GM12878 (cell line): ENCODE results near the gene GRIA4. TPM values are rescaled to one million over a fixed set of nuclear protein-coding genes. Genes with fewer than 3 reads are reported as not detected.

Source experiments
- ATAC-seq: fragments of 200-7000 bp; cut with Tn5 transposase; 3 replicates; pipeline ENCODE4 v1.9.1; 2020; ENCODE audit warnings: mild to moderate bottlenecking, moderate library complexity
- BruUV-seq: library from RNA; stranded (reverse); fragments of 400-500 nt; replicated peaks from 2 replicates; lab custom pipeline; 2021; lab: Mats Ljungman, UMichigan
- CTCF ChIA-PET: fragments of 300-600 bp; sonication (Branson Sonifier 250); formaldehyde crosslinking; extraction: SDS; loops from one replicate; lab custom pipeline; 2021; ENCODE audit warnings: inconsistent platforms; lab: Yijun Ruan, JAX
- POLR2A ChIA-PET: fragments of 350-600 bp; formaldehyde crosslinking; extraction: SDS; loops from one replicate; lab custom pipeline; 2021; ENCODE audit warnings: inconsistent platforms; lab: Charles Lee
- RAD21 ChIA-PET: fragments of 300-600 bp; sonication (Branson Sonifier 250); formaldehyde crosslinking; loops from one replicate; lab custom pipeline; 2023; ENCODE audit warnings: antibody characterized with exemption; ENCODE audit not compliant: unreplicated experiment; lab: Charles Lee
- SMC1A ChIA-PET: fragments of 300-600 bp; sonication (Branson Sonifier 250); formaldehyde crosslinking; loops from one replicate; lab custom pipeline; 2023; ENCODE audit not compliant: unreplicated experiment, uncharacterized antibody; lab: Charles Lee
- DNase-seq: peaks from one replicate; pipeline ENCODE4 v3.0.0-alpha.2; 2011; ENCODE audit warnings: low read depth, low spot score
- FAIRE-seq: peaks from 3 replicates; lab custom pipeline; 2011; peaks lifted over from hg19 to GRCh38; lab: Jason Lieb, UNC
- H2AFZ ChIP-seq: 2 replicates; pipeline ENCODE4 v1.6.0; 2011; ENCODE audit warnings: low read depth, low read length, control low read depth; ENCODE audit not compliant: control insufficient read depth
- H3K27ac ChIP-seq: 2 replicates; pipeline ENCODE4 v1.5.1; 2011; ENCODE audit warnings: control low read depth; ENCODE audit not compliant: control insufficient read depth, insufficient read depth
- H3K27me3 ChIP-seq, 2 experiments: replicated peaks in 1 of 2; 2 replicates each; pipeline versions ENCODE4 v1.6.0 to v1.6.1; 2011; ENCODE audit warnings: low read length in 1 of 2; ENCODE audit not compliant: control insufficient read depth in 2 of 2, insufficient read depth in 2 of 2
- H3K36me3 ChIP-seq, 2 experiments: 2 replicates each; pipeline ENCODE4 v1.5.1; 2011; ENCODE audit warnings: low read length in 1 of 2; ENCODE audit not compliant: control insufficient read depth in 2 of 2, insufficient read depth in 2 of 2
- H3K4me1 ChIP-seq: 2 replicates; pipeline ENCODE4 v1.6.1; 2011; ENCODE audit warnings: mild to moderate bottlenecking, low read length, moderate library complexity, mixed read lengths; ENCODE audit not compliant: control insufficient read depth, insufficient read depth
- H3K4me2 ChIP-seq: 2 replicates; pipeline ENCODE4 v1.6.0; 2011; ENCODE audit warnings: control low read depth; ENCODE audit not compliant: control insufficient read depth, insufficient read depth
- H3K4me3 ChIP-seq: fragments of 200-600 bp; sonication (generic); 2 replicates; pipeline ENCODE4 v1.5.1; 2016
- H3K79me2 ChIP-seq: 2 replicates; pipeline ENCODE4 v1.6.0; 2011; ENCODE audit warnings: low read length; ENCODE audit not compliant: control insufficient read depth, insufficient read depth
- H3K9ac ChIP-seq: 2 replicates; pipeline ENCODE4 v1.8.0; 2011; ENCODE audit warnings: low read length, control low read depth, mixed read lengths; ENCODE audit not compliant: control insufficient read depth, insufficient read depth
- H3K9me3 ChIP-seq: replicated peaks from 3 replicates; pipeline ENCODE4 v1.5.1; 2011; ENCODE audit warnings: mild to moderate bottlenecking, low read length; ENCODE audit not compliant: control insufficient read depth, insufficient read depth
- H4K20me1 ChIP-seq: 2 replicates; pipeline ENCODE4 v1.6.0; 2011; ENCODE audit not compliant: control insufficient read depth, insufficient read depth
- EP300 ChIP-seq, 2 experiments: fragments of 150-350 bp in 1 of 2; IDR thresholded peaks; 2 replicates each; pipeline ENCODE4 v1.6.1; 2011 to 2012; ENCODE audit warnings: low read depth in 2 of 2, low read length in 2 of 2, borderline replicate concordance in 1 of 2, improper control_type of control experiment in 1 of 2, inconsistent platforms in 1 of 2; ENCODE audit not compliant: control insufficient read depth in 1 of 2
- JUNB ChIP-seq: IDR thresholded peaks from 2 replicates; pipeline ENCODE4 v1.6.1; 2016; ENCODE audit warnings: antibody characterized with exemption, mild to moderate bottlenecking
- MEF2B ChIP-seq: fragments of 450-650 bp; IDR thresholded peaks from 2 replicates; pipeline ENCODE4 v1.6.1; 2018; ENCODE audit warnings: mild to moderate bottlenecking, moderate library complexity; ENCODE audit not compliant: partially characterized antibody, poor library complexity, severe bottlenecking
- MXI1 ChIP-seq: fragments of 150-350 bp; IDR thresholded peaks from 2 replicates; pipeline ENCODE4 v1.6.1; 2011; ENCODE audit warnings: low read depth, mild to moderate bottlenecking, inconsistent platforms, low read length, improper control_type of control experiment
- NFXL1 ChIP-seq: fragments of 450-650 bp; IDR thresholded peaks from 2 replicates; pipeline ENCODE4 v1.6.1; 2017; ENCODE audit warnings: antibody characterized with exemption, mild to moderate bottlenecking, borderline replicate concordance
- POLR2AphosphoS2 ChIP-seq: IDR thresholded peaks from 2 replicates; pipeline ENCODE4 v1.6.1; 2011; ENCODE audit warnings: low read depth, mild to moderate bottlenecking, low read length, improper control_type of control experiment, moderate library complexity
- RFX5 ChIP-seq: IDR thresholded peaks from 2 replicates; pipeline ENCODE4 v1.6.1; 2011; ENCODE audit warnings: low read depth, low read length, improper control_type of control experiment
- SUZ12 ChIP-seq: fragments of 200-600 bp; sonication (generic); IDR thresholded peaks from one replicate; pipeline ENCODE4 v1.6.1; 2018; ENCODE audit warnings: antibody characterized with exemption, mild to moderate bottlenecking; ENCODE audit not compliant: unreplicated experiment
- YBX1 ChIP-seq: fragments of 450-650 bp; IDR thresholded peaks from 2 replicates; pipeline ENCODE4 v1.6.1; 2016; ENCODE audit warnings: antibody characterized with exemption
- ZBED1 ChIP-seq: IDR thresholded peaks from 2 replicates; pipeline ENCODE4 v1.6.1; 2016; ENCODE audit warnings: borderline replicate concordance
- ZNF384 ChIP-seq: IDR thresholded peaks from 2 replicates; pipeline ENCODE4 v1.6.1; 2012; ENCODE audit warnings: low read depth, mild to moderate bottlenecking, low read length, improper control_type of control experiment, borderline replicate concordance
- WGBS: methylation state at CpG from one replicate; pipeline ENCODE4 v1.1.6; 2016; ENCODE audit warnings: low lambda C conversion rate; ENCODE audit not compliant: insufficient replicate concordance, insufficient coverage; ENCODE audit errors: missing lambda C conversion rate; 5-methylcytosine and 5-hydroxymethylcytosine counted together
- in situ Hi-C: fragments of 300-500 bp; cut with MboI; formaldehyde crosslinking; loops from 9 replicates; pipeline ENCODE4 v1.14.3; 2018; ENCODE audit warnings: mixed read lengths
- intact Hi-C: fragments of 100-400 bp; cut with micrococcal nuclease; formaldehyde crosslinking; loops from one replicate; pipeline ENCODE4 v1.14.2; 2022; ENCODE audit not compliant: unreplicated experiment
- polyA plus RNA-seq, 11 experiments: library from polyadenylated mRNA; depleted of rRNA in 4 of 11; unstranded in 6 of 11; stranded (reverse) in 5 of 11; fragments of >200 nt; fragmentation: Nextera tagmentation in 4 of 11; fragmentation: Illumina TruSeq in 1 of 11; extraction: Ambion mirVana in 4 of 11; extraction: Trizol in 1 of 11; gene quantifications; 1 replicate in 1 of 11; 2 replicates in 10 of 11; pipeline versions ENCODE4 v1.2.1 to v1.2.3, GENCODE V29; 2011 to 2016; ENCODE audit warnings: inconsistent platforms in 2 of 11, missing spikeins in 2 of 11, low read depth in 1 of 11
- total RNA-seq, 4 experiments: library from RNA; depleted of rRNA in 3 of 4; stranded (reverse); fragments of >200 nt in 3 of 4; fragmentation: Illumina TruSeq in 1 of 4; extraction: Trizol in 1 of 4; gene quantifications; 2 replicates each; pipeline versions ENCODE4 v1.2.1 to v1.2.3, GENCODE V29; 2013 to 2021
- TF ChIP-seq, protein P1 (sequence below): IDR thresholded peaks from 2 replicates; pipeline ENCODE4 v1.6.1; 2012; ENCODE audit warnings: improper control_type of control experiment, low read depth, low read length; ENCODE audit not compliant: insufficient replicate concordance

GRIA4 gene
- total and polyA plus RNA-seq, 10 of the 15 experiments (the other 5 are each of a cell fraction or from before 2014, with no cell fraction given) = 0.04 TPM; not detected in 9

DNA sequence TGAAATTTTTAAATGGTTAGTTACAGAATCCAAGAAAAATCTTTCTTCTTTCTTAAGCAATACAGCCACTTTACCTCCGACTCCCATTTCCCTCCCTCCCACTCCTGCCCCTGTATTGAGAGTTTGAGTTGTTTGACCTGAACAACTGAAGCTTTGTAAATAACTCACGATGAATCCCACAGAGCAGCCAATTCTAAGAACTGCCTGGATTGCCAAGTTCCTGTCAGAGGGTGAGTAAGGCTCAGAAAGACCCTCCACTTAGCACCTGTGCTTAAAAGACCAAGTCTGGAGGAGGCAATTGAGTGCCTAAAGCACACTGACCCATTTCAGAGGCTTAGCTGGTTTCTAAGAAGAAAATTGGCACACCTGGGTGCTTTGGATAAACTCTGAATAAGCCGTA, 253.7 kb downstream of the GRIA4 start:
- no peak overlapping the region for H2AFZ ChIP-seq
- TF ChIP-seq ZBED1 (no peak), MXI1 (no peak), NFXL1 (no peak), JUNB (no peak), SUZ12 (no peak), EP300 (IDR thresholded peaks at IDR 0.05; ENCODE audit: borderline replicate concordance in 1 of 2, control insufficient read depth in 1 of 2, low read depth in 2 of 2, low read length in 2 of 2) (no peak), ZNF384 (no peak), RFX5 (no peak), POLR2AphosphoS2 (no peak), MEF2B (no peak), YBX1 (no peak)
- TF ChIP-seq, protein P1, sequence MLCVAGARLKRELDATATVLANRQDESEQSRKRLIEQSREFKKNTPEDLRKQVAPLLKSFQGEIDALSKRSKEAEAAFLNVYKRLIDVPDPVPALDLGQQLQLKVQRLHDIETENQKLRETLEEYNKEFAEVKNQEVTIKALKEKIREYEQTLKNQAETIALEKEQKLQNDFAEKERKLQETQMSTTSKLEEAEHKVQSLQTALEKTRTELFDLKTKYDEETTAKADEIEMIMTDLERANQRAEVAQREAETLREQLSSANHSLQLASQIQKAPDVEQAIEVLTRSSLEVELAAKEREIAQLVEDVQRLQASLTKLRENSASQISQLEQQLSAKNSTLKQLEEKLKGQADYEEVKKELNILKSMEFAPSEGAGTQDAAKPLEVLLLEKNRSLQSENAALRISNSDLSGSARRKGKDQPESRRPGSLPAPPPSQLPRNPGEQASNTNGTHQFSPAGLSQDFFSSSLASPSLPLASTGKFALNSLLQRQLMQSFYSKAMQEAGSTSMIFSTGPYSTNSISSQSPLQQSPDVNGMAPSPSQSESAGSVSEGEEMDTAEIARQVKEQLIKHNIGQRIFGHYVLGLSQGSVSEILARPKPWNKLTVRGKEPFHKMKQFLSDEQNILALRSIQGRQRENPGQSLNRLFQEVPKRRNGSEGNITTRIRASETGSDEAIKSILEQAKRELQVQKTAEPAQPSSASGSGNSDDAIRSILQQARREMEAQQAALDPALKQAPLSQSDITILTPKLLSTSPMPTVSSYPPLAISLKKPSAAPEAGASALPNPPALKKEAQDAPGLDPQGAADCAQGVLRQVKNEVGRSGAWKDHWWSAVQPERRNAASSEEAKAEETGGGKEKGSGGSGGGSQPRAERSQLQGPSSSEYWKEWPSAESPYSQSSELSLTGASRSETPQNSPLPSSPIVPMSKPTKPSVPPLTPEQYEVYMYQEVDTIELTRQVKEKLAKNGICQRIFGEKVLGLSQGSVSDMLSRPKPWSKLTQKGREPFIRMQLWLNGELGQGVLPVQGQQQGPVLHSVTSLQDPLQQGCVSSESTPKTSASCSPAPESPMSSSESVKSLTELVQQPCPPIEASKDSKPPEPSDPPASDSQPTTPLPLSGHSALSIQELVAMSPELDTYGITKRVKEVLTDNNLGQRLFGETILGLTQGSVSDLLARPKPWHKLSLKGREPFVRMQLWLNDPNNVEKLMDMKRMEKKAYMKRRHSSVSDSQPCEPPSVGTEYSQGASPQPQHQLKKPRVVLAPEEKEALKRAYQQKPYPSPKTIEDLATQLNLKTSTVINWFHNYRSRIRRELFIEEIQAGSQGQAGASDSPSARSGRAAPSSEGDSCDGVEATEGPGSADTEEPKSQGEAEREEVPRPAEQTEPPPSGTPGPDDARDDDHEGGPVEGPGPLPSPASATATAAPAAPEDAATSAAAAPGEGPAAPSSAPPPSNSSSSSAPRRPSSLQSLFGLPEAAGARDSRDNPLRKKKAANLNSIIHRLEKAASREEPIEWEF = no peak
- no peaks in the 10 kb centered on the region for H3K9me3 ChIP-seq
- no peak overlapping the region for H3K4me3 ChIP-seq
- ChIA-PET SMC1A (interaction anchor here (0.8 to 3.2 kb wide), 6 partner anchors 11 to 1255 kb away, joined by 3 to 17 read pairs (median 4); no protein-coding TSS in a partner anchor), RAD21 (interaction anchor here (0.9 to 1.9 kb wide), 7 partner anchors 8 to 1254 kb away, joined by 3 to 9 read pairs (median 3); no protein-coding TSS in a partner anchor), CTCF (interaction anchor here (0.5 to 3.2 kb wide), 18 partner anchors 10 to 1387 kb away, joined by 3 to 25 read pairs (median 4); no protein-coding TSS in a partner anchor), POLR2A (no interaction called here)
- H3K9ac ChIP-seq = no peak overlapping the region
- H3K4me2 ChIP-seq = no peak overlapping the region
- no peaks in the 10 kb centered on the region for H3K4me1 ChIP-seq
- DNase-seq (no peak), FAIRE-seq (no peak), ATAC-seq (no peak)
- intact Hi-C loops = loop anchor here (5.0 kb wide), 3 partner anchors 916 to 1331 kb away; no protein-coding TSS in a partner anchor
- H3K36me3 ChIP-seq = no peaks in the 10 kb centered on the region
- in situ Hi-C loops = no loop called here
- H3K27ac ChIP-seq = no peak overlapping the region
- no peaks in the 10 kb centered on the region for H4K20me1 ChIP-seq
- H3K79me2 ChIP-seq = no peaks in the 10 kb centered on the region
- WGBS = 0% methylated on average over 3 of the region's 3 CpGs
- H3K27me3 ChIP-seq = no peaks in the 10 kb centered on the region
- no TSS peak for BruUV-seq
